Mucosa of descending colon (tissue), 3 donors: ENCODE results near the gene FGF10. TPM values are rescaled to one million over a fixed set of nuclear protein-coding genes. Genes with fewer than 3 reads are reported as not detected.

Experiments used
- ATAC-seq: fragments of 200-7000 bp; cut with Tn5 transposase; one replicate; pipeline ENCODE4 v1.9.1; 2020; ENCODE audit warnings: mild to moderate bottlenecking, moderate library complexity
- DNase-seq, 3 donors: peaks; one replicate each; pipeline ENCODE4 v3.0.0-alpha.2; 2020
- H3K36me3 ChIP-seq: fragments of 200-600 bp; one replicate; pipeline ENCODE4 v1.8.0; 2021; ENCODE audit warnings: low read depth, mild to moderate bottlenecking
- H3K4me1 ChIP-seq: fragments of 200-600 bp; one replicate; pipeline ENCODE4 v1.8.0; 2021; ENCODE audit warnings: low read depth, mild to moderate bottlenecking
- H3K4me3 ChIP-seq: fragments of 200-600 bp; one replicate; pipeline ENCODE4 v1.8.0; 2021; ENCODE audit warnings: mild to moderate bottlenecking
- H3K9me3 ChIP-seq: fragments of 200-600 bp; one replicate; pipeline ENCODE4 v1.8.0; 2021; ENCODE audit warnings: mild to moderate bottlenecking
- intact Hi-C, 2 donors: fragments of 100-400 bp; cut with DNase I in 1 of 2; cut with micrococcal nuclease in 1 of 2; formaldehyde crosslinking; loops; one replicate each; pipeline versions ENCODE4 v1.11.0 to v1.11.1; 2022; cut with DNase I, micrococcal nuclease
- total RNA-seq, 3 donors: library from RNA; stranded (reverse); fragmentation: NEBNext Ultra II Directional in 2 of 3; extraction: Animal tissue kit (Norgen Biotek cat#: 25700) in 2 of 3; gene quantifications; one replicate each; pipeline versions ENCODE4 v1.2.1 to v1.2.4, GENCODE V29; 2021 to 2023
- TF ChIP-seq, protein P1 (sequence below): fragments of 200-600 bp; IDR thresholded peaks from one replicate; pipeline ENCODE4 v1.8.0; 2022; ENCODE audit warnings: antibody characterized with exemption, mild to moderate bottlenecking
- donor health status: DM: no; HTN: no; CAD: no; lungs with moderate emphysema.
- donor health status: DM: no; HTN: no; CAD: no.
- donor health status: DM: no; HTN: yes; CAD: no.

Gene FGF10
- total RNA-seq, 3 donors from 2014 or later = 0.84 to 12.7 (median 4.4) TPM

DNA sequence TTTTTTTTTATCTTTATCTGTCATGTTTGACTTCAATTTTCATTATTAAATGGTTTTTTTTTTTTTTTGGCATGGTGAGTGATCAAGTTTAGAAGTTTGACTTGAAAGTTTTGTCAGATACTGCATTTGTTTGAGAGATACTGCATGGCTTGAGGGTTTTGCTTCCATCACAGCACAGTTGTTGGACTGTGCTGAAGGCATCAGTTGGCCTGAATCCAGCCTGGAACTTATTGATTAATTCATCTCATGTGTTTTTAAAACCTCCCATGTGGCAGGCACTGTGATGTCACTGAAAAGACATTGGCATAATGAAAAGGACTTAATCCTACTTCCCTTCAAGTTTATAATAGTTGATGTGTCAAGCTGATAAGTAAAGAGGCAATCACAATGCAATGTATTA is 128.4 kb downstream of the FGF10 start:
- TF ChIP-seq, protein P1, sequence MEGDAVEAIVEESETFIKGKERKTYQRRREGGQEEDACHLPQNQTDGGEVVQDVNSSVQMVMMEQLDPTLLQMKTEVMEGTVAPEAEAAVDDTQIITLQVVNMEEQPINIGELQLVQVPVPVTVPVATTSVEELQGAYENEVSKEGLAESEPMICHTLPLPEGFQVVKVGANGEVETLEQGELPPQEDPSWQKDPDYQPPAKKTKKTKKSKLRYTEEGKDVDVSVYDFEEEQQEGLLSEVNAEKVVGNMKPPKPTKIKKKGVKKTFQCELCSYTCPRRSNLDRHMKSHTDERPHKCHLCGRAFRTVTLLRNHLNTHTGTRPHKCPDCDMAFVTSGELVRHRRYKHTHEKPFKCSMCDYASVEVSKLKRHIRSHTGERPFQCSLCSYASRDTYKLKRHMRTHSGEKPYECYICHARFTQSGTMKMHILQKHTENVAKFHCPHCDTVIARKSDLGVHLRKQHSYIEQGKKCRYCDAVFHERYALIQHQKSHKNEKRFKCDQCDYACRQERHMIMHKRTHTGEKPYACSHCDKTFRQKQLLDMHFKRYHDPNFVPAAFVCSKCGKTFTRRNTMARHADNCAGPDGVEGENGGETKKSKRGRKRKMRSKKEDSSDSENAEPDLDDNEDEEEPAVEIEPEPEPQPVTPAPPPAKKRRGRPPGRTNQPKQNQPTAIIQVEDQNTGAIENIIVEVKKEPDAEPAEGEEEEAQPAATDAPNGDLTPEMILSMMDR = no peak
- H3K36me3 ChIP-seq = no peaks in the 10 kb centered on the region
- H3K4me3 ChIP-seq = no peak overlapping the region
- DNase-seq (no peak), ATAC-seq (no peak)
- intact Hi-C loops = no loop called here
- no peaks in the 10 kb centered on the region for H3K4me1 ChIP-seq
- peaks cover 17% of the 10 kb centered on the region for H3K9me3 ChIP-seq

DNA sequence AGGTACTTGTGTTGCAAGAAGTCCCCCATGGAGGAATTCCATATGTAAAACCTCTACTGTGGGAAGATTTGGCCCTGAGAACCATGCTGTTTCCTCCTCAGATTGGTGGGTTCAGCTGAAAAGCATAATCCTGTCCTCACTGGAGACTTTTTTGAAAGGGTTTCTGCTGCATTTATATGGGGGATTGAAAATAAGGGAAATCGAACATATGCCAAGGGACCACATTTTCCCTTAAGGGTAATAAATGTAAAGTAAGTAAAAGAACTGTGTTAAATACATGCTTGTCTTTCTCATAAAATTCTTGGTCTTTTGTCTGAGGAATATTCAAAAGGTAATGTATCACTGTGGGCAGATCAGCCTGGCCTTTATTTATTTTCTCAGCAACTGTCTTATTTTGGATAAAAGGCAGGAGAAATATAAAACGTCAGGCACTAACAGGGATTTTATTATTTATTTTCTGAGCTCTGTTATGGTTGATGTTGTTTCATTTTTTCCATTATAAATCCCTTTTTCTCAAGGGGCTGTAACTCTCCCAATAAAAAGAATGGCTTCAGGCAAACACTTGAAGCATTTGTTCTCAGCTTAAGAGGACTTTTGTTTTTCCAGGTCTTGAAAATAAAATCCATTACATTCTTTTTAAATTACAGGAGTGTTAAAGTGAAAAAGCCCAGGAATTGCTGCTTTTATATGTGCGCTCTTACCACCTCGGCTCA is 131.4 kb downstream of the FGF10 start:
- ATAC-seq (no peak), DNase-seq (no peak)
- H3K4me1 ChIP-seq = no peaks in the 10 kb centered on the region
- TF ChIP-seq, protein P1 = no peak
- H3K4me3 ChIP-seq = no peak overlapping the region
- H3K9me3 ChIP-seq = peaks cover 16% of the 10 kb centered on the region
- H3K36me3 ChIP-seq = no peaks in the 10 kb centered on the region
- intact Hi-C loops = no loop called here

DNA sequence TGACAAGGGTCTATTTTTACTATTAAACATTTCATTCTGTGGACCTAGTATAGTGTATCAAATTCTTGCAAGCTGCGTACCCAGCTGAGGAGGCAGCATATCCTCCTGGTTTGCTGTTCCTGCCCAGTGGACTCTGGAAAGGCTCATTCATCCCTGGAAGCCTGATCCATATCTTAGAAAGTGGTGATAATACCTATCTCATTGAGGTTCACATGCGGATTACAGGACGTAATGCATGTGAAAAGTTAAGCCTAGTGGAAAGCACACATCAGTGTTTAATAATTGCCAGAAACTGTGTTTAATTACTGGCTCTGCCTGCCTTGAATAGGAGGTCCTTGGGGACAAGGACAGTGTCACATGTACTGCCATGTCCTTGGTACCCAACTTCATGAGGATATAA is 132.0 kb downstream of the FGF10 start:
- intact Hi-C loops = no loop called here
- TF ChIP-seq, protein P1 = no peak
- Histone ChIP-seq H3K36me3 (no peaks in the 10 kb centered on the region), H3K4me3 (no peak overlapping the region), H3K4me1 (no peaks in the 10 kb centered on the region), H3K9me3 (peaks cover 18% of the 10 kb centered on the region)
- DNase-seq = no peak
- no peak for ATAC-seq
